ENCODE results near the gene ALDOC. TPM values are rescaled to one million over a fixed set of nuclear protein-coding genes. Genes with fewer than 3 reads are reported as not detected.

The ALDOC gene
- total and polyA plus RNA-seq, 4 donors: 15.5 to 52.5 (median 30.6) TPM

- Histone ChIP-seq H3K27me3 (ENCODE audit: control insufficient read depth in 3 of 3, insufficient read depth in 3 of 3, low read length in 2 of 3) (no peaks in the 10 kb centered on the region), H3K9ac (ENCODE audit: insufficient read depth in 1 of 2, low read length in 2 of 2) (peak within 1 kb of the TSS; percentile 47 to 81), H3K27ac (ENCODE audit: low read depth in 1 of 2, low read length in 1 of 2) (peak within 1 kb of the TSS; percentile 91 to 94), H3K4me1 (ENCODE audit: control insufficient read depth in 5 of 5, insufficient read depth in 5 of 5, low read length in 5 of 5) (peaks cover 0 to 27% (median 6%) of the 10 kb centered on the region in 5 donors), H3K4me3 (peak within 1 kb of the TSS; percentile 59), H3K9me3 (ENCODE audit: control insufficient read depth in 4 of 4, insufficient read depth in 3 of 4, low read length in 3 of 4) (no peaks in the 10 kb centered on the region), H3K36me3 (ENCODE audit: control insufficient read depth in 4 of 4, insufficient read depth in 4 of 4, low read length in 4 of 4) (peaks cover 0 to 2% (median 0%) of the 10 kb centered on the region in 4 donors)
- peak; percentile 99 for ATAC-seq (ENCODE audit: insufficient read depth, low FRiP score)
- no peak for TF ChIP-seq CTCF (IDR thresholded peaks at IDR 0.05; ENCODE audit: control extremely low read depth, extremely low read depth)
- DNase-seq: peak; percentile 95 to 96 (median 95)
- WGBS, 2 donors: 0 to 1% methylated on average over 41 to 44 of the region's 44 CpGs
Observed at GRCh38 chr17:28598799-28599310, 22.2 kb upstream of the ALDOC start, which contains the start of gene SPAG5. Gene SPAG5 (minus strand): TSS chr17:28599025. CDS start chr17:28598946, 79 bp downstream.

- peaks cover 0 to 27% (median 6%) of the 10 kb centered on the region in 5 donors for H3K4me1 ChIP-seq (ENCODE audit: control insufficient read depth in 5 of 5, insufficient read depth in 5 of 5, low read length in 5 of 5)
- peaks cover 0 to 2% (median 0%) of the 10 kb centered on the region in 4 donors for H3K36me3 ChIP-seq (ENCODE audit: control insufficient read depth in 4 of 4, insufficient read depth in 4 of 4, low read length in 4 of 4)
- no peaks in the 10 kb centered on the region for H3K27me3 ChIP-seq (ENCODE audit: control insufficient read depth in 3 of 3, insufficient read depth in 3 of 3, low read length in 2 of 3)
- H3K9me3 ChIP-seq (ENCODE audit: control insufficient read depth in 4 of 4, insufficient read depth in 3 of 4, low read length in 3 of 4): no peaks in the 10 kb centered on the region
- WGBS, 2 donors: 5 to 7% methylated on average over 17 of the region's 17 CpGs
- H3K4me3 ChIP-seq: peak overlapping the region; percentile 42
- TF ChIP-seq CTCF (IDR thresholded peaks at IDR 0.05; ENCODE audit: control extremely low read depth, extremely low read depth): no peak
- H3K27ac ChIP-seq (ENCODE audit: low read depth in 1 of 2, low read length in 1 of 2): no peak overlapping the region
- ATAC-seq (ENCODE audit: insufficient read depth, low FRiP score) (no peak), DNase-seq (no peak)
- peak overlapping the region in 1 of 2 donors; percentile 43 for H3K9ac ChIP-seq (ENCODE audit: insufficient read depth in 1 of 2, low read length in 2 of 2)
Observed at GRCh38 chr17:28598389-28598788, 21.7 kb upstream of the ALDOC start.

GRCh38 chr17:28597606-28598383 is 21.1 kb upstream of the ALDOC start:
- WGBS, 2 donors: 31 to 34% methylated on average over 5 of the region's 5 CpGs
- DNase-seq: peak in 1 of 3 donors; percentile 16
- H3K9ac ChIP-seq (ENCODE audit: insufficient read depth in 1 of 2, low read length in 2 of 2): peak overlapping the region in 1 of 2 donors; percentile 43
- peaks cover 0 to 27% (median 6%) of the 10 kb centered on the region in 5 donors for H3K4me1 ChIP-seq (ENCODE audit: control insufficient read depth in 5 of 5, insufficient read depth in 5 of 5, low read length in 5 of 5)
- no peak overlapping the region for H3K27ac ChIP-seq (ENCODE audit: low read depth in 1 of 2, low read length in 1 of 2)
- no peaks in the 10 kb centered on the region for H3K9me3 ChIP-seq (ENCODE audit: control insufficient read depth in 4 of 4, insufficient read depth in 3 of 4, low read length in 3 of 4)
- H3K36me3 ChIP-seq (ENCODE audit: control insufficient read depth in 4 of 4, insufficient read depth in 4 of 4, low read length in 4 of 4): peaks cover 0 to 2% (median 1%) of the 10 kb centered on the region in 4 donors
- ATAC-seq (ENCODE audit: insufficient read depth, low FRiP score): no peak
- H3K4me3 ChIP-seq: no peak overlapping the region
- H3K27me3 ChIP-seq (ENCODE audit: control insufficient read depth in 3 of 3, insufficient read depth in 3 of 3, low read length in 2 of 3): no peaks in the 10 kb centered on the region
- TF ChIP-seq CTCF (IDR thresholded peaks at IDR 0.05; ENCODE audit: control extremely low read depth, extremely low read depth): no peak
